ENCODE measurements around the gene TCF4. TPM values are rescaled to one million over a fixed set of nuclear protein-coding genes. Genes with fewer than 3 reads are reported as not detected.

The TCF4 gene
- total RNA-seq, 4 donors from 2014 or later: 58.0 to 84.3 (median 68.1) TPM

GRCh38 chr18:55588870-55589595, 1.0 kb upstream of the TCF4 start:
- H3K9me3 ChIP-seq: no peaks in the 10 kb centered on the region
- H3K4me1 ChIP-seq: peaks cover 6 to 35% (median 31%) of the 10 kb centered on the region in 4 donors
- no peaks in the 10 kb centered on the region for H3K36me3 ChIP-seq
- no peak for DNase-seq (ENCODE audit: extremely low spot score)
- intact Hi-C loops (cut with DNase I): loop anchor here (5.0 to 10.0 kb wide), 7 partner anchors 112 to 1063 kb away; partner anchors contain the start of genes TXNL1 and WDR7
- no peaks in the 10 kb centered on the region for H3K27me3 ChIP-seq
- H3K4me3 ChIP-seq: peak overlapping the region; percentile 69 to 83 (median 72)
- TF ChIP-seq EP300 (IDR thresholded peaks at IDR 0.05) (no peak), POLR2AphosphoS5 (IDR thresholded peaks at IDR 0.05) (no peak), POLR2A (IDR thresholded peaks at IDR 0.05; ENCODE audit: low read depth) (no peak), CTCF (IDR thresholded peaks at IDR 0.05) (no peak)
- WGBS: 1% methylated on average over 12 of the region's 12 CpGs
- H3K27ac ChIP-seq (replicated peaks in 1 of 4): peak overlapping the region; percentile 86 to 91 (median 88)

- 0% methylated on average over 14 of the region's 63 CpGs for WGBS
- DNase-seq (ENCODE audit: extremely low spot score): no peak
- H3K4me1 ChIP-seq: peaks cover 12 to 40% (median 35%) of the 10 kb centered on the region in 4 donors
Observed at GRCh38 chr18:55587418-55588110, 428 bp downstream of the TCF4 start.

GRCh38 chr18:55585920-55586561, 2.0 kb downstream of the TCF4 start:
- 7% methylated on average over 11 of the region's 11 CpGs for WGBS
- Histone ChIP-seq H3K4me3 (peak overlapping the region; percentile 69 to 83 (median 72)), H3K36me3 (no peaks in the 10 kb centered on the region), H3K27me3 (no peaks in the 10 kb centered on the region), H3K9me3 (no peaks in the 10 kb centered on the region), H3K4me1 (peaks cover 18 to 46% (median 40%) of the 10 kb centered on the region in 4 donors), H3K27ac (replicated peaks in 1 of 4) (peak overlapping the region; percentile 86 to 91 (median 88))
- DNase-seq (ENCODE audit: extremely low spot score): no peak
- intact Hi-C loops (cut with DNase I): loop anchor here (5.0 to 10.0 kb wide), 7 partner anchors 109 to 1066 kb away; partner anchors contain the start of genes TXNL1 and WDR7
- TF ChIP-seq CTCF (IDR thresholded peaks at IDR 0.05) (no peak), EP300 (IDR thresholded peaks at IDR 0.05) (no peak), POLR2A (IDR thresholded peaks at IDR 0.05; ENCODE audit: low read depth) (no peak), POLR2AphosphoS5 (IDR thresholded peaks at IDR 0.05) (no peak)

More at GRCh38 chr18:55587418-55588110, 428 bp downstream of the TCF4 start:
- intact Hi-C loops (cut with DNase I): loop anchor here (5.0 to 10.0 kb wide), 7 partner anchors 110 to 1065 kb away; partner anchors contain the start of genes TXNL1 and WDR7
- Histone ChIP-seq H3K27ac (replicated peaks in 1 of 4) (peak overlapping the region; percentile 86 to 91 (median 88)), H3K36me3 (no peaks in the 10 kb centered on the region), H3K4me3 (peak overlapping the region; percentile 69 to 83 (median 72)), H3K27me3 (no peaks in the 10 kb centered on the region), H3K9me3 (no peaks in the 10 kb centered on the region)
- TF ChIP-seq POLR2A (IDR thresholded peaks at IDR 0.05; ENCODE audit: low read depth): no peak
- no peak for TF ChIP-seq POLR2AphosphoS5 (IDR thresholded peaks at IDR 0.05)
- no peak for TF ChIP-seq CTCF (IDR thresholded peaks at IDR 0.05)
- TF ChIP-seq EP300 (IDR thresholded peaks at IDR 0.05): no peak

- intact Hi-C loops (cut with DNase I): loop anchor here (5.0 to 10.0 kb wide), 7 partner anchors 108 to 1067 kb away; partner anchors contain the start of genes TXNL1 and WDR7
- Histone ChIP-seq H3K27ac (replicated peaks in 1 of 4) (peak overlapping the region; percentile 86 to 91 (median 88)), H3K4me3 (peak overlapping the region; percentile 69 to 83 (median 72)), H3K27me3 (no peaks in the 10 kb centered on the region), H3K9me3 (no peaks in the 10 kb centered on the region), H3K4me1 (peaks cover 19 to 50% (median 41%) of the 10 kb centered on the region in 4 donors), H3K36me3 (no peaks in the 10 kb centered on the region)
- TF ChIP-seq EP300 (IDR thresholded peaks at IDR 0.05) (no peak), CTCF (IDR thresholded peaks at IDR 0.05) (no peak), POLR2AphosphoS5 (IDR thresholded peaks at IDR 0.05) (no peak), POLR2A (IDR thresholded peaks at IDR 0.05; ENCODE audit: low read depth) (no peak)
- 16% methylated on average over 5 of the region's 5 CpGs for WGBS
- DNase-seq (ENCODE audit: extremely low spot score): no peak
Observed at GRCh38 chr18:55585065-55585919, 2.7 kb downstream of the TCF4 start.
